Measurements from ENCODE around the gene ARMC9.

Gene ARMC9

GRCh38 chr2:231321021-231321420 is 122.6 kb downstream of the ARMC9 start:
- no peak for DNase-seq

GRCh38 chr2:231321556-231322334 is 123.3 kb downstream of the ARMC9 start:
- no peak for DNase-seq

GRCh38 chr2:231323316-231323715 is 124.9 kb downstream of the ARMC9 start:
- no peak for DNase-seq

- DNase-seq, result no peak
Observed at GRCh38 chr2:231325826-231326225, 127.4 kb downstream of the ARMC9 start.

GRCh38 chr2:231326404-231326803 is 128.0 kb downstream of the ARMC9 start:
- no peak for DNase-seq

- DNase-seq, result no peak
Observed at GRCh38 chr2:231330311-231330710, 131.9 kb downstream of the ARMC9 start.

DNA sequence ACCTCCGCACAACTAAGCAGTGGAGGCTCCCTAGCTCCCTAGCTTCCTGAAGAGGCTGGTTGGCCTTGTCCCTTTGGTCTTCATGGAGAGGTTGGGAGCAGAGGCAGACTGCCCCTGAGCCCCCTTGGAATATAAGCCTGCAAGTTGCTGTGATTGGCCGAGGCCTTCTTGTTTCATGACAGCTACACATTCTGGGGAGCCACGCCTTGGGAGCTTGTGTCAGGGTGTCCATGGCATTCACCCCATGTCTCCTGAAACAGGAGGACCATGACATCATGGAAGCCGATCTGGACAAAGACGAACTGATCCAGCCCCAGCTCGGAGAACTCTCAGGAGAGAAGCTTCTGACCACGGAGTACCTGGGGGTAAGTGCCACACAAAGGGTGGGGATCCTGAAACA is 133.1 kb downstream of the ARMC9 start:
- DNase-seq, result no peak

- no peak for DNase-seq
Observed at GRCh38 chr2:231332388-231332787, 134.0 kb downstream of the ARMC9 start.

DNA sequence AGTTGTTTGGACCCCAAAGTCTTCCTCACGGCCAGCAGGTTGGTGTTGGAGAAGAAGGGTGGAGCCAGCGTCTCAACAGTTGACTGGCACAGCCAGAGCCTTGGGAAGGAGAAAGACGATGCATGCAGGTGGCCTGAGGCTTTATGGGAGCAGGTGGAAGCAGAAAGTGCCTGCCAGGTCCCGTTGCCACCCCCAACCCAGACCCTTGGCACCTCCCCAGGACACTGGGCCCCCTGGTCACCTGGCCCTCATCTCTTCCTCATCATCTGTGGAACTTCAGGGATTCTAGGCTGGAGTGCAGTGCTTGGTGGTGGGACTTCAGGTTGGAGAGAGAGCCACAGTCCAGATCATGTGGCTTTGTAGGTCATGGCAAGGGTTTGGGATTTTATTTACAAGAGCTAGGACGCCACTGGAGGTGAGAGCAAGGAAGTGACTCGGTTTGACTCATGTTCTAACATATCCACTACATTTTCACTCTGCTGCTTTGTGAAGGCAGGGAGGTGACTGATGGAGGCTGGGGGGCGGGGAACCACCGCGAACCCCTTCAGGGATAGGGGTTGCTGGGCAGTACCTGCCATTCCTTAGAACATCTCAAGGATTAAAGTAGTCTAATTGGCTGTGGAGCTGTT is 134.6 kb downstream of the ARMC9 start:
- DNase-seq, result no peak

DNA sequence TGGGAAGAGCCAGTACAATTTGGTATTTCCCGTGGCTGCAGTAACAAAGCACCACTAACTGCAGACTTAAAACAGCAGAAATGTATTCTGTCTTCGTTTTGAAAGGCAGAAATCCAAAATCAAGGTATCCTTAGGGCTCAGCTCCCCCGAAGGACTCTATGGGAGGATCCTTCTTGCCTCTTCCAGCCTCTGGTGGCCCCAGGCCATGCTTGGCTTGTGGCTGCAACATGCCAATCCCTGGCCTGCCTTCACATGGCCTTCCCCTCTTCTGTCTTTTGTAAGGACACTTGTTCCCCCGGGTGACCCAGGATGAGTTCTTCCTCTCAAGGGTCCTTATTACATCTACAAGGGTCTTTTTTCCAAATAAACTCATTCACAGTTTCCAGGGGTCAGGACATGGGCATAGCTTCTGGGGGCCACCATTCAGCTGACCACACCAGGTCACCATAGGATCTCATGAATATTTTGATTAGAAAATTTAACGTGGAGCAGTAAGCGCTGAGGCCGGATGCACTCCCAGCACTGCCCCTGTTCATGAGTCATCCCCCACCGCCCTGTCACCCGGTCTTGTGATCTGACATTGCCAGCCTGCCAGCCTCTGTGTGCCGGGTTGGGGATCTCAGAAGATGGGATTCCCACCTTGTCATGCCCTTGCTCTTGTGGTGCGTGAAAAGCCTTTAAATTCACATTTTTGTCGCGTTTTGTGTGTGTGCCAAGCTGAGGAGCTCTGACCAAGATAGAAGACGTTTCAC is 135.9 kb downstream of the ARMC9 start:
- no peak for DNase-seq

DNA sequence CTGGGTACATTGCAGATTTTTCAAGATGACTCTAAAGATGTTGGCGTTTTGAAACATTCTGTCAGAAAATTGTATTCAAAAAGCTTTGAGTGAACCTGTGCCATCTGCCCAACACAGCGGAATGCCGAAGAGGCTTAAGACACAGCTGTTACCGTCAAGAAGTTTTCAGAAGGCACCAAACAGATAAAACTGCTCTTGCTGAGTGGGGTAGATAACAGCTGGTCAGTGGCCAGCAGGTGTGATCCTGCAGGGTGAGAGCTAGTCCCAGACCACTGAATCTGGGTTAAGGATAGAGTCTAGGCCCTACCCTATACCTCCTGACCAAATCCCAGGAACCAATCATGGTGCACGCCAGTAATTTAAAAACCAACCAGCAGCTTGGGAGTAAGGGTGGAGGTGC is 136.6 kb downstream of the ARMC9 start:
- DNase-seq, result no peak

- DNase-seq, result no peak
Observed at GRCh38 chr2:231335591-231335990, 137.2 kb downstream of the ARMC9 start.

GRCh38 chr2:231336236-231336635 is 137.8 kb downstream of the ARMC9 start:
- no peak for DNase-seq

DNA sequence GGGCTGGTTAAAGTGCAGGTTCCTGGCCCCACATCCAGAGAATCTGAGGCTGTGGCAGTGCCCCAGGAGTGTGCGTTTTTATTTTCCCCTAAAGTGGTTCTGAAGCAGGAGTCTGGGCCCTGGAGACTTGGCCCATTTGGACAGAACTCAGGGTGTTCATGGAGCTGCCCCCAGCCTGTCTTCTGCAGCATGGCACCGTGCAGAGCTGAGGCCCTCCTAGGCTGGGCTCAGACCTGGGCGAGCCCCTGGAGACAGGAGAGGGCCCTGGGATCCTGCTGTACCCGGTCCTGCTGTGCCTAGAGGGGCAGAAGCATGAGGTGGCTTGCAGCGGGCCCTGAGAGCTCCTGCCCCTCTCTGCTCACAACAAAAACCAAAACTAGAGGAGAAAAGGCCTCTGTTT is 138.3 kb downstream of the ARMC9 start:
- no peak for DNase-seq

- no peak for DNase-seq
Observed at GRCh38 chr2:231337807-231338759, 139.7 kb downstream of the ARMC9 start.

GRCh38 chr2:231339316-231339715 is 140.9 kb downstream of the ARMC9 start:
- no peak for DNase-seq

DNA sequence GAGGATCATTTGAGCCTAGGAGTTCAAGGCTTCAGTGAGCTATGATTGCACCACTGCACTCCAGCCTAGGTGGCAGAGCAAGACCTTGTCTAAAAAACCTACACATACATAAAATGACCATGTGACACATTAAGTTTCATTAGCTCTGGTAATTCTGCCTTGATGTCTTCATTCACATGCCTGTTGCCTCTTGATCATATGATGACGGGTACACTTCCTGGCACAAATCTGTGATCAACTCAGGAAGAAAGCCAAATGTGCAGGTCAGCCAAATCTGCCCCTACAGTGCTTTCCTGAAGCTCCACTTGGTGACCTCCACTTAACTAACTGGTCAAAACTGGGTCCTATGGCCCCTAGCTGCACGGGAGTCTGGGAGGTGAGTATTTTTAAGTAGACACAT is 142.7 kb downstream of the ARMC9 start:
- DNase-seq, result no peak

GRCh38 chr2:231342061-231342711 is 143.8 kb downstream of the ARMC9 start:
- no peak for DNase-seq

- DNase-seq, result no peak
Observed at GRCh38 chr2:231343006-231343710, 144.7 kb downstream of the ARMC9 start.

GRCh38 chr2:231343988-231344387 is 145.6 kb downstream of the ARMC9 start:
- DNase-seq, result no peak

- DNase-seq, result no peak
Observed at GRCh38 chr2:231344851-231345250, 146.4 kb downstream of the ARMC9 start.

DNA sequence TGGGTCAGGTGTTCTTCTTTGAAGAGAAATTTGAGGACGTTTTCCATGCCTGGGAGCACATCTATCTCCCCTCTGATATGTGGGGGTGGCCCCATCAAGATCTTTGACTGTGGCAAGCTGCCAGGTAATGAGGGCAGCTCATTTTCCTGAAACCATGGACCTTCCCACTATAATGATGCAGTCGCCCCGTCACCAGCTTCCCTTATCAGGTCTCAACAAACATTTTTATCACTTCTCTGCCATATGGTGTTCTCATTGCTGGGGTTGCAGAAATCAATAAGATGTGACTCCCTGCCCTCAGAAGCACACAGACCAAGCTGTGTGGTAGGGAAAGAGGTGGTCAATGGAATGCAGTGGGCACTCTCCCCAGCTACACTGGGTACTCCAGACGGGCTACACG is 148.7 kb downstream of the ARMC9 start:
- no peak for DNase-seq
